Panc1 (cell line): ENCODE results near the gene PUSL1.

ENCODE experiments used
- CTCF ChIP-seq: fragments of 450-650 bp; IDR thresholded peaks from 2 replicates; pipeline ENCODE4 v1.5.1; 2017; ENCODE audit warnings: mild to moderate bottlenecking
- POLR2AphosphoS5 ChIP-seq: IDR thresholded peaks from 2 replicates; pipeline ENCODE4 v1.6.1; 2012; ENCODE audit warnings: mild to moderate bottlenecking, low read depth, low read length, moderate library complexity
- TCF7L2 ChIP-seq: IDR thresholded peaks from 2 replicates; pipeline ENCODE4 v1.6.1; 2011; ENCODE audit warnings: mild to moderate bottlenecking, low read depth, low read length, inconsistent platforms
- TF ChIP-seq, protein P1 (sequence below), 2 experiments: IDR thresholded peaks; 2 replicates each; pipeline ENCODE4 v1.6.1; 2011 to 2012; ENCODE audit warnings: low read depth in 2 of 2, control low read depth in 1 of 2, low read length in 1 of 2, mild to moderate bottlenecking in 1 of 2, moderate library complexity in 1 of 2; ENCODE audit not compliant: insufficient read depth in 1 of 2

GRCh38 chr1:1278620-1279019 lies 29.8 kb upstream of the PUSL1 start:
- TF ChIP-seq CTCF (no peak), POLR2AphosphoS5 (no peak), TCF7L2 (no peak)
- TF ChIP-seq, protein P1, sequence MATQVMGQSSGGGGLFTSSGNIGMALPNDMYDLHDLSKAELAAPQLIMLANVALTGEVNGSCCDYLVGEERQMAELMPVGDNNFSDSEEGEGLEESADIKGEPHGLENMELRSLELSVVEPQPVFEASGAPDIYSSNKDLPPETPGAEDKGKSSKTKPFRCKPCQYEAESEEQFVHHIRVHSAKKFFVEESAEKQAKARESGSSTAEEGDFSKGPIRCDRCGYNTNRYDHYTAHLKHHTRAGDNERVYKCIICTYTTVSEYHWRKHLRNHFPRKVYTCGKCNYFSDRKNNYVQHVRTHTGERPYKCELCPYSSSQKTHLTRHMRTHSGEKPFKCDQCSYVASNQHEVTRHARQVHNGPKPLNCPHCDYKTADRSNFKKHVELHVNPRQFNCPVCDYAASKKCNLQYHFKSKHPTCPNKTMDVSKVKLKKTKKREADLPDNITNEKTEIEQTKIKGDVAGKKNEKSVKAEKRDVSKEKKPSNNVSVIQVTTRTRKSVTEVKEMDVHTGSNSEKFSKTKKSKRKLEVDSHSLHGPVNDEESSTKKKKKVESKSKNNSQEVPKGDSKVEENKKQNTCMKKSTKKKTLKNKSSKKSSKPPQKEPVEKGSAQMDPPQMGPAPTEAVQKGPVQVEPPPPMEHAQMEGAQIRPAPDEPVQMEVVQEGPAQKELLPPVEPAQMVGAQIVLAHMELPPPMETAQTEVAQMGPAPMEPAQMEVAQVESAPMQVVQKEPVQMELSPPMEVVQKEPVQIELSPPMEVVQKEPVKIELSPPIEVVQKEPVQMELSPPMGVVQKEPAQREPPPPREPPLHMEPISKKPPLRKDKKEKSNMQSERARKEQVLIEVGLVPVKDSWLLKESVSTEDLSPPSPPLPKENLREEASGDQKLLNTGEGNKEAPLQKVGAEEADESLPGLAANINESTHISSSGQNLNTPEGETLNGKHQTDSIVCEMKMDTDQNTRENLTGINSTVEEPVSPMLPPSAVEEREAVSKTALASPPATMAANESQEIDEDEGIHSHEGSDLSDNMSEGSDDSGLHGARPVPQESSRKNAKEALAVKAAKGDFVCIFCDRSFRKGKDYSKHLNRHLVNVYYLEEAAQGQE (IDR thresholded peaks at IDR 0.05; ENCODE audit: insufficient read depth in 1 of 2, low read depth in 2 of 2, low read length in 1 of 2) = no peak
